ENCODE data around the gene GRAMD4.

DNA sequence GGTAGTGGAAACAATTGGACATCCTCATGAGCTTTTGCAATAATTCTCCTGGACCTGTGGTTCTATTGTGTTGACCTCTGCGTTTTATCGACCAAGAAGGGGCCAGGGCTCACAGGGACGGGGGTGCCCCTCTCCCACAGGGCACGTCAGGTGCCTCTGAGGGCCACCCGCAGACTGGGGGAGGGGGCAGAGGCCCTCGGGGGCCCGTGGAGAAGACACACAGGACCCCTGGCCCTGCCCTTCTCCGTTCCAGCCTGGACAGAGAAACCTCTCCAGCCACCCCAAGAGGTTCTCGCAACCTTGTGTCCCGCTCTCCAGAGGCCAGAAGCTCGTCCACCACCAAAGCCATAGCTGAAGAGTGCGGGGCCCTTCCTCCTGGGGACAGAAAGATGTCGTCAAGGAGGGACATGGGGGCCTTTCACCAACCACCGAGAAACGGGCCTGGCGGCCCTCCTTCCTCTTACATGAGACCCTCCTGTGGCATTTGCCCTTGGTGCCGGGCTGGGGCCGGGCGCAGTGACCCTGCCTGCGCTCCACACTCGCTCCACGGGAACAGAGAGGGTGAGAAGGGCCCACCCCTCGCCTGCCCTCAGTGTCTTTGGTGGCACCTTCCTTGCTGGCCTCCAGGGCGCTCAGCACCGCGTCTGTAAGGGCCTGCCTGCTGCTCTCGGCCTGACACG is 57.3 kb downstream of the GRAMD4 start:
- TF ChIP-seq EZH2phosphoT487 (IDR thresholded peaks at IDR 0.05; ENCODE audit: insufficient read depth, low read depth) (no peak), EZH2 (IDR thresholded peaks at IDR 0.05; ENCODE audit: insufficient read depth, poor library complexity, severe bottlenecking) (no peak)
